Right lobe of liver (tissue), 4 donors: ENCODE data around the gene MFN2.

Experiments used
- CTCF ChIP-seq, 4 donors: fragments of 200-600 bp in 3 of 4; fragments of 450-650 bp in 1 of 4; IDR thresholded peaks; one replicate each; pipeline versions ENCODE4 v1.5.1 to v1.8.0; 2016 to 2022; ENCODE audit warnings: antibody characterized with exemption in 4 of 4, mild to moderate bottlenecking in 2 of 4
- POLR2A ChIP-seq: fragments of 450-650 bp; IDR thresholded peaks from one replicate; pipeline ENCODE4 v1.6.1; 2017; ENCODE audit warnings: antibody characterized with exemption, mild to moderate bottlenecking
- donor health status: DM: no; HTN: no; CAD: no.
- donor health status: DM: no; HTN: no; CAD: no.
- donor health status: DM: no; HTN: yes; CAD: no.

GRCh38 chr1:11989669-11990068 is 9.4 kb downstream of the MFN2 start:
- no peak for TF ChIP-seq CTCF (IDR thresholded peaks at IDR 0.05)
- TF ChIP-seq POLR2A, result no peak
